PC-9 (cell line): Measurements from ENCODE around the gene PLXNA1.

Experiments used
- CTCF ChIP-seq: fragments of 200-600 bp; sonication (generic); conservative IDR thresholded peaks from 2 replicates; pipeline ENCODE4 v1.6.1; 2017; ENCODE audit warnings: mixed run types, antibody characterized with exemption, mild to moderate bottlenecking, moderate library complexity
- EZH2 ChIP-seq: fragments of 200-600 bp; sonication (generic); IDR thresholded peaks from 2 replicates; pipeline ENCODE4 v1.8.0; 2017; ENCODE audit warnings: antibody characterized with exemption, low read depth

- TF ChIP-seq CTCF (no peak), EZH2 (no peak)
These were observed 46.1 kb downstream of the PLXNA1 start for GRCh38 chr3:127028781-127029657.
